ENCODE data around the gene PCDHB1.
A peak's percentile ranks its signal among the peaks of the same experiment; 100 is the strongest.
"Not testable (repeated sequence)": the region's sequence is repeated elsewhere in the genome, so short reads cannot be mapped to it uniquely, and the experiment has no call there.

PCDHB1 gene

GRCh38 chr5:141077826-141078225 lies 26.7 kb downstream of the PCDHB1 start:
- no peak for DNase-seq

- DNase-seq = no peak
These were observed 31.1 kb downstream of the PCDHB1 start for GRCh38 chr5:141082228-141082627.

GRCh38 chr5:141084487-141084989 lies 33.4 kb downstream of the PCDHB1 start:
- peak in 9 of 14 donors; percentile 3 to 39 (median 14) for DNase-seq

- peak in 5 of 14 donors; percentile 6 to 40 (median 33) for DNase-seq
These were observed 43.5 kb downstream of the PCDHB1 start, which contains the start of gene PCDHB2 for GRCh38 chr5:141094481-141095262. Gene PCDHB2, plus strand, starts transcription at chr5:141094615. Its CDS starts 176 bp downstream, at chr5:141094791.

GRCh38 chr5:141095263-141095641 lies 44.1 kb downstream of the PCDHB1 start:
- DNase-seq = no peak

- DNase-seq = not testable (repeated sequence)
These were observed 45.0 kb downstream of the PCDHB1 start for GRCh38 chr5:141096181-141096580.

GRCh38 chr5:141096586-141096985 lies 45.4 kb downstream of the PCDHB1 start:
- not testable (repeated sequence) for DNase-seq

- DNase-seq = peak in 3 of 14 donors; percentile 2 to 12 (median 2)
These were observed 49.1 kb downstream of the PCDHB1 start, which contains the start of gene PCDHB3 for GRCh38 chr5:141100243-141100805. Gene PCDHB3, plus strand, starts transcription at chr5:141100473. Its CDS starts 177 bp downstream, at chr5:141100650.

GRCh38 chr5:141101059-141101458 lies 49.9 kb downstream of the PCDHB1 start:
- no peak for DNase-seq

- DNase-seq = not testable (repeated sequence)
These were observed 50.9 kb downstream of the PCDHB1 start for GRCh38 chr5:141102070-141102469.

- not testable (repeated sequence) for DNase-seq
These were observed 51.3 kb downstream of the PCDHB1 start for GRCh38 chr5:141102471-141102870.

- no peak for DNase-seq
These were observed 54.2 kb downstream of the PCDHB1 start for GRCh38 chr5:141105350-141105749.

All from C1 segment of cervical spinal cord (tissue), 14 donors.